GM12864 (cell line): ENCODE measurements around the gene ART3.

Experiments
- DNase-seq: peaks from one replicate; pipeline ENCODE4 v3.0.0-alpha.2; 2011; ENCODE audit warnings: low read depth
- H3K4me3 ChIP-seq: 2 replicates; pipeline ENCODE4 v1.5.1; 2011; ENCODE audit warnings: mild to moderate bottlenecking, low read depth, low read length, control low read depth
- TF ChIP-seq, protein P1 (sequence below): IDR thresholded peaks from 2 replicates; pipeline ENCODE4 v1.5.1; 2011; ENCODE audit warnings: low read depth, mild to moderate bottlenecking, moderate library complexity, low read length, control low read depth, inconsistent platforms; ENCODE audit errors: missing control alignments

The ART3 gene

DNA sequence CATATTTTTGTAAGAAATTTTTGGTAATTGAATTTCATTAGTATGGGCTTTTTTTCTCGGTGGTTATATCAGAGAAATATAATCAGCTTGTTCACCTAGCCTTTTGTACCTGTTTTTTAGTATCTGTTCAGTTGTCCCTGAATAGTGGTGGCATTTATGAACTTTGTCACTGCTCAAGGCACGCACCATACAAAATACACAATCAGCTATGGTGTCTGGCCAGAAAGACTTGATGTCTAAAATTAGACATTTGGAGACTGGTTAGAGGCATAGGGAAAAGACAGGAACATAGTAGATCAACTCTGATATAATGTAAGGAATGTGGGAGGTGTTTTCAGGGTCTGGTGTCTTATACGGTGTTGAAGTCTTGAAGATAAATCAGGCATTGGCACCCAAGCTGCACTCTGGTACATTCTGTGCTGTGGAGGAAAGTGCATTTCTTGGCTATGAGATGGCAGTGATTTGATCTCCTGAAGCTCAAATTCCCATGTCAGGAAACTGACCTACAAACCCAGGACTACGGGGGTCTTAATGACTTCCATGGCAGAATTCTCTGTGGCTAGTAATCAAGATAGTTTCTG lies 3.6 kb downstream of the ART3 start:
- H3K4me3 ChIP-seq: no peak overlapping the region
- DNase-seq: no peak
- TF ChIP-seq, protein P1, sequence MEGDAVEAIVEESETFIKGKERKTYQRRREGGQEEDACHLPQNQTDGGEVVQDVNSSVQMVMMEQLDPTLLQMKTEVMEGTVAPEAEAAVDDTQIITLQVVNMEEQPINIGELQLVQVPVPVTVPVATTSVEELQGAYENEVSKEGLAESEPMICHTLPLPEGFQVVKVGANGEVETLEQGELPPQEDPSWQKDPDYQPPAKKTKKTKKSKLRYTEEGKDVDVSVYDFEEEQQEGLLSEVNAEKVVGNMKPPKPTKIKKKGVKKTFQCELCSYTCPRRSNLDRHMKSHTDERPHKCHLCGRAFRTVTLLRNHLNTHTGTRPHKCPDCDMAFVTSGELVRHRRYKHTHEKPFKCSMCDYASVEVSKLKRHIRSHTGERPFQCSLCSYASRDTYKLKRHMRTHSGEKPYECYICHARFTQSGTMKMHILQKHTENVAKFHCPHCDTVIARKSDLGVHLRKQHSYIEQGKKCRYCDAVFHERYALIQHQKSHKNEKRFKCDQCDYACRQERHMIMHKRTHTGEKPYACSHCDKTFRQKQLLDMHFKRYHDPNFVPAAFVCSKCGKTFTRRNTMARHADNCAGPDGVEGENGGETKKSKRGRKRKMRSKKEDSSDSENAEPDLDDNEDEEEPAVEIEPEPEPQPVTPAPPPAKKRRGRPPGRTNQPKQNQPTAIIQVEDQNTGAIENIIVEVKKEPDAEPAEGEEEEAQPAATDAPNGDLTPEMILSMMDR: no peak

DNA sequence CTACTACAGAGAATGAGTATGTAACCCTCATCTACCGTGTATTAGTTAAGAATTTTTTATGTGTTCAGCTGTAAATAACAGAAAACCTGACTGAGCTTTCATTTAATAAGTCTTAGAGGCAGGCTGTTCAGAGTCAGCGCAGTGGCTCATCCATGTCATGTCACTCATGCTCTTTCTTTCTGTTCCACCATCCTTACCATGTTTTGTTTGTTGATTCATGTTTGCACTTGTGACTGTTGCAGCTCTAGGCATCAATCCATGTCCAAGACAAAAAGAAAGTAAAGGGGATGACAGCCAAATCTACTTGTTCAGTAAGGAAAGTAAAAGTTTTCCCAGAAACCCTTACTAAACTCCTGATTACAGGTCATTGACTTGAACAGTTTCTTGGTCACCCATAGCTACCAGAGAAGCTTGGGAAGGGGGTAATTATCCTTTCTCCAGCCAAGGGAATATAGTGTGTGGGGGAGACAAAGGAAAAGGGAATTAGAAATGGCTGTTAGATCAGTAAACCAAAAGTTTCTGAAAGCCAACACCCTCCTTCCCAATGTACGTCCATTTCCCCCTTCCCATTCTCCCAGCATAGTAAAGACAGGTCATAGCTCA lies 9.0 kb downstream of the ART3 start:
- H3K4me3 ChIP-seq: no peak overlapping the region
- TF ChIP-seq, protein P1: no peak
- no peak for DNase-seq

DNA sequence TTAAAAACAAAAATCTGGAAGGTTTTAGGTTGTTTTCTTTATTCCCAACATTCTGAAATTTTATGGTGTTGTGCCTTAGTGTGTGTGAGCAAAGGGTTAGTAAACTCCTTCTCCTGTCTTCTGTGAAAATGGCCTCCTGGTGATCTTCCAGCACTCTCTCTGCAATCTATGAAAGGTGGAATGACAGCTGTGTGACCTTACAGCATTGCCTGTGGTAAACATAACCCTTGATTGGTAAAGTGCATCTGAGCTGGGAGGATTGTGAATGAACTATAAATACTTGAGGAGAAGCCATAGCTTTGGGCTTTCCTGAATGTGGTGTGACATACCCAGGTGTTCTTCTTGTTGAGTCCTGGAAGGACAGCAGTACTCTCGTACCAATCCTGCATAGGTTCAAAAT lies 10.0 kb downstream of the ART3 start:
- DNase-seq: no peak
- TF ChIP-seq, protein P1: no peak
- no peak overlapping the region for H3K4me3 ChIP-seq

DNA sequence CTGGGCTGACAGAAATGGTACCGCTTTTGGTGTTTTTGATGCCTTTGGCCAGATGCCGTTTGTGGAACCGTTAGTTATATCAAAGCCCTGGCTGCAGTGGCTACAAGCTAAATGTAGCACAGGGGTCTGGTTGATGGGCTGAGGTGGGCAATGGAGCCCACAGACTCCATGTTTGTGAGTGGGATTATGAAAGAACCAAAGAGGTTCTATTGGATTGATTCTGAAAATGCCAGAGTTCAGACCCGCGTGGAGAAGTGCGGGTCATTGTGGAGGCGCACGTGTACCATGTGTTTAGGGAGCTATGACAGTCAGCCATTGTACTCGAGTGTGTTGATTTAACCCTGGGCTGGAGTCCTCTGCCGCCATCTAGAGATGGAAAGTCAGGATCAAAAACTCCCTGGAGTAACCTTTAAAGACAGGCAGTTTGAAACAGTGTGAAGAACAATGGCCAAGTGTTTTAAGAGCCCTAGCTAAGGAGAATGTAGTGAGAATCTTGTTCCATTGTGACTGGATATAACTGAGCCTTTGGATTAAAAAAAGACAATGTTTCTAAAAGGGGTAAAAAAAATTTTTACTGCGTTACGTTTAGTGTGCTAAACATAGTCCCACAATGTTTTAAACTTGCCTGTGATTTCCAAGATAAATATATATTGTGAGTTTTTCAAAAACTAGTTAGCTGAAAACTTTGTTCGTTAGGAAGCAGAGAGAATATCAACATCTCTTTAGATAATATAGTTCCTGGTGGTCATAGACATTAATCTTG lies 12.7 kb downstream of the ART3 start:
- TF ChIP-seq, protein P1: peak; percentile 33
- no peak overlapping the region for H3K4me3 ChIP-seq
- DNase-seq: no peak

DNA sequence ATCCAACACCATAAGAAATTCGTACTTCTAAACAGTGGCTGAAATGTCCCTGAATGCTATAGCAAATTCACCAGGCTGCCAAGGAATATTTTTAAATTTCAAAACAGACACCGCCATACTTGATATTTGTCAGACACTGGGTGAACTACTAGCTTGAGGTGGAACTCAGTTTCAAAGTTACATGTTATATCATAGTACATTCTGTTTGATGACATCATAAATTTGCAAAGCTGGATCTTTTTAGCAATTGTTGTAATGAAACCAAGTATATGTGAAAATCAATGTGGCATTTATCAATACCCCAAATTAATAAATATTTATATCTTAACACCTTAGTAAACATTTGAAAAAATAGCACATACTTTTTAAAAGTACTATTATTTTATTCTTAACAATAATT lies 14.2 kb downstream of the ART3 start:
- H3K4me3 ChIP-seq: no peak overlapping the region
- no peak for DNase-seq
- TF ChIP-seq, protein P1: no peak

DNA sequence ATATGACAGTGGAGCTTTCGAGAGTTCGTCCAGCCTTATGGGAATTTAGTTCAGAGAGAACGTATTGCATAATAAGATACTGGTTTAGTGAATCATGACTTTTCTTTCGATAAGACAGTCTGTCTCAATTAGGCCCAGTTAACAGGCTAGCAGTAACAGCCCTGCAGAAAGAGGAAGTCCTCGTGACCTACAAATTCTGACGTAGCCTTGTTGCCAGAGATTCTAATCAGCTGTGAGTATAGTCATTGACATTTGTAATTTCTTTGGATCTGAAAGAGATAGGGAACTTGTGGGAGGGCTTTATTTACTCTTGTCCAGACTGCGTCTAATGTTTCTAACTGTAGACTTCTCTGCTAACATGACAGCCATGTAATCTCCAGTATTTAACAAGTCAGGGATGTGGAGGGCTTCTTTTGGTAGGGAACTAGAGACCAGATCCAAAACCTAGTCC lies 15.8 kb downstream of the ART3 start:
- TF ChIP-seq, protein P1: no peak
- H3K4me3 ChIP-seq: no peak overlapping the region
- no peak for DNase-seq
